CD4-positive, alpha-beta T cell treated with Interleukin-6 for 4 hours (primary cell): ENCODE measurements around the gene EVA1C.
A peak's percentile ranks its signal among the peaks of the same experiment; 100 is the strongest.
"Not testable (repeated sequence)": the region's sequence is repeated elsewhere in the genome, so short reads cannot be mapped to it uniquely, and the experiment has no call there.

Experiments
- DNase-seq: peaks from one replicate; pipeline ENCODE4 v3.0.0-alpha.2; 2020; ENCODE audit warnings: mixed read lengths

EVA1C gene

DNA sequence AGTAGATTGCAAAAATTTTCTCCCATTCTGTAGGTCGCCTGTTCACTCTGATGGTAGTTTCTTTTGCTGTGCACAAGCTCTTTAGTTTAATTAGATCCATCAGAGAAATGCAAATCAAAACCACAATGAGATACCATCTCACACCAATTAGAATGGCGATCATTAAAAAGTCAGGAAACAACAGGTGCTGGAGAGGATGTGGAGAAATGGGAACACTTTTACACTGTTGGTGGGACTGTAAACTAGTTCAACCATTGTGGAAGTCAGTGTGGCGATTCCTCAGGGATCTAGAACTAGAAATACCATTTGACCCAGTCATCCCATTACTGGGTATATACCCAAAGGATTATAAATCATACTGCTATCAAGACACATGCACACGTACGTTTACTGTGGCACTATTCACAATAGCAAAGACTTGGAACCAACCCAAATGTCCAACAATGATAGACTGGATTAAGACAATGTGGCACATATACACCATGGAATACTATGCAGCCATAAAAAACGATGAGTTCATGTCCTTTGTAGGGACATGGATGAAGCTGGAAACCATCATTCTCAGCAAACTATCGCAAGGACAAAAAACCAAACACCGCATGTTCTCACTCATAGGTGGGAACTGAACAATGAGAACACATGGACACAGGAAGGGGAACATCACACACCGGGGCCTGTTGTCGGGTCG lies 21.8 kb upstream of the EVA1C start:
- not testable (repeated sequence) for DNase-seq

DNA sequence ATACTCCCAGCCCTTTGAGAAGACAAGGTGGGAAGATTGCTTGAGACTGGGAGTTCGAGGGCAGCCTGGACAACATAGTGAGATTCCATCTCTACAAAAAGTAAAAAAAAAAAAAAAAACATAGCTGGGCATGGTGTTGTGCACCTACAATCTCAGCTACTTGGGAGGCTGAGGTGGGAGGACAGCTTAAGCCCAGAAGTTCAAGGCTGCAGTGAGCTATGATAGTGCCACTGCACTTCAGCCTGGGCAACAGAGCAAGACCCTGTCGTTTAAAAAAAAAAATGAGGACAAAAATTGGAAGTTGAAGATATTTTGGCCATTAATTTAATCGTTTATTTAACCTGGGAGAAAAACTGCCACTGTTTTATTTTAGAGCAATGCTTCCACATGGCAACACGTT lies 20.8 kb upstream of the EVA1C start:
- DNase-seq: no peak

DNA sequence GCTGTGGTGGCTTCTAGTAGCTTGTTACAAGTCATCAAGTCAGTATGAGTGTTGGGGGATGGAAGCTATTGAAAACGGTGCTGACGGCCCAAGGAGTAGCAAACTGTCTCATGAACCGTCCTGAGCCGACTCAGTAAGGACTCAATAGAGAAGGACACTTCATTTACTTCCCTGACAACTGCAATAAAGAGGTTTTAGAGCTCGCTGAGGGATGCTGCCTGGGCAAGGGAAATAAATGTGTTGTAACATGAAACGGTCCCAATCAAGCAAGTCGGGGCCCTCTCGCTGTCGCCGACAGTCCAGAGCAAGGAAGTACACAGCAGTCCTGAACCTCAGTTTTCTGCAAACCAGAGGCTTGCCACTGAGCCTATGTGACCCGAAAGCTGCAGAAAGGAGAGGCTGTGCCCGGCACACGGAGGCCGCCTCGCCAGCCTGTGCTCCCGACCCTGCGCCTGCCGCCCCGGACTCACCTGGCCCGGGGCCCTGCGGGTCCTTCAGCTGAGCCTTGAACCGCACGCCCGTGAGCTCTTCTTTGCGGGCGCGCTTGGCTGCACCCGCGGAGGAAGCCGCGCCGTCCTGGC lies 20.1 kb upstream of the EVA1C start:
- DNase-seq: no peak

DNA sequence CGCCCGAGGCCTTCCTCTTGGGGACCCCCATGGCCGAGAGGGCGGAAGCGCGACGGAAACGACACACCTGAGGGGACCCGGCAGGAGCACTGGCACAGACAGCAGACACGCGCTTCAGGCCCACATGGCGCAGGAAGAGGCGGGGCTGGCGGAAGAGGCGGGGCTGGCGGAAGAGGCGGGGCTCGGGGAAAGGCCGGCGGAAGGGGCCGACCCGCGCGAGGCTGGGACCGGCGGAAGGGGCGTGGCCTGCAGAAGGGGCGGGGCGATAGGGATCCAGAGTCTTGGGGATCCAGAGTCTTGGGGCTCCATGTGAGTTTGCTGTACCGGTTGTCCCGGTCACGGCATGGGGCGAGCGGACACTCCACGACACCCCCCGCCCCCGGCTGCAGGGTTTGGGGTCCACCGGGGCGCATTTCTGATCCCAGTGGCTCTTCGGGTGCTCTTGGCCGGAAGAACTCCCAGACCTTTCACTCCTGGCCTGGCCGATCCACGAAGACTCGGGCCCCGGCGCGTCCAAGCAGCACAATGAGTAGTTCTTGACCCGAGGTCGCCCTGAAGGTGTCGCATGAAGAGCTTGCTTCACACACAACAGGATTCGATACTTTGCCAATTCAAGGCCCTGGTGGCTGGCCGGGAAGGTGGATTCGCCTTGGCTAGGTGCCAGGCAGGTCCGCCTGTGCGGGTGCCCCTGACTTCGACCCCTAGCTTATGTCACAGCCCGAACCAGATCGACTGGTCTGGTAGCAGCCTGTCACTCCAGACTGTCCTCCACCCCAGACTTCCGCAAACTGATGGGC lies 19.4 kb upstream of the EVA1C start, which contains the start of gene URB1:
Gene URB1, minus strand, starts transcription at position 133 of the 797 bp plus-strand sequence. Its CDS starts 102 bp downstream, at position 31.
- peak; percentile 96 for DNase-seq

DNA sequence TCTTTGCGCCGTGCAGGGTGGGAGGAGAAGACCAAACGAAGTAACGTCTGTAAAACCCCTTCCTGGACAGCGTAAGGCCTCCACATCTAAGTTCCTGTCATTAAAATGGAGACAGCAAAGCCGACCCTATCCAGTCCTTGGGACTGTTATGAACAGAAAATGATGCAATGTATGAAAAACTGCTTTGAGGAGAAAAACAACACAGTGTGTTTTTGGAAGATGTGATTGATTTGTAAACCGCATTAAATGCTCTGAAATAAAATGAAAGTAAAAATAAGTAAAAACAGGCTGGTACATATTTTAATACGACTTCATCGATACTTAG lies 18.9 kb upstream of the EVA1C start:
- no peak for DNase-seq

DNA sequence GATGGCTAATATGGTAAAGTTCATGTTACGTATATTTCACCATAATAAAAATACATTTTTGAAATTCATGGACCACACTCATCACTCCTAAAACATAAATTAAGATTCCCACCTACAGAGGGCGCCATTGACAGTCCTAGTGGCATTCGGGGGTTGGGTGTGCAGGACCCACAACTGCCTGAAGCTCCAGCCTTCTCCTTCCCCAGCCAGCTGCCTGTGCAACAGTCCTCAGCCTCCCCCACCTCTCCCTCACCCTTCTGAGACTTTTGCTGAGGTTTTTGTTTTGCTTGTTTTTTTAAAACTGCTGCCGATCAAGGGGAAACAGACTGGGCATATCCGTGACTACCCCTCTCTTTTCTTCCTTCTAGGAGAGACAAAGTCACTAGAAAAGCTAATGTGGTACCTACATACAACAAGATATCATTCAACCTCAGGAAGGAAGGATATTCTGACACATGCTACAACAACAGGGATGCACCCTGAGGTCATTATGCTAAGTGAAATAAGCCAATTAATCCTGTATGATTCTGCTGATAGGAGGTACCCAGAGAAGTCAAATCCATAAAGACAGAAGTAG lies 9.2 kb upstream of the EVA1C start:
- peak; percentile 65 for DNase-seq

DNA sequence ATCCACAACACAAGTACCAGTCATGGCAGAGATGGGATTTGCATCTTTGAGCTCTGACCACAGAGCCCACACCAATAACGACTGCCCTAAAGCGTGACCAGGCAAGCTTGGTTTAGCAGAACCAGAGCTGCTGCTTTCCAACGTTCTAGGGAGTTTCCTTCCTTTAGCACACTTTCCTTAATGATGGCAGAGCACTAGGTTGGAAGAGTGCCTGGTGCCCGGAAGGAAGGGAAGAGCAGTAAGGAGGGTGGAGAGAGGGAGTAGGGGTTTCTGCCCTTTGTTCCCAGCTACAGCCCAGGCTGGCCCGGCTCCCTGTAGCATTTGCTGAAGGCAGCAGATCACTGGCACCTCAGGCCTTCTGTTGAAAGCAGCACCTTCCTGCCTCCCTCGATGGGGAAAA lies 6.1 kb upstream of the EVA1C start:
- DNase-seq: no peak

DNA sequence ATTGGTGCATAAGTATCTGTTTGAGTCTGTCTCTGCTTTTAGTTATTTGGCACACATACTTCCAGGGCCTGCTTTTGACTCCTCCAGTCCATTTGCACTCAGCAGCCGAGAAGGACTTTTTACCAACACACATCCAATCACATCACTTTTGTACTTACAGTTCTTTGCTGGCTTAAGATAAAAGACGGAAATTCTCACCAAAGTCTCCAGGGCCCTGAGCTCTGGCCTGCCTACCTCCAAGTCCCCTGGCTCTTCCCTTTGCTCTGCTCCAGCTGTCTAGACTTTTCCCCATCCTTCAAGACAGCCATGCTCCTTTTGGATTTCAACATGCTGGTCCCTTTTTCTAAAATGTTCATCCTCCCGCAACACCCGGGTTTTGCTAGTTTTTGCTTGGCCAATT lies 2.2 kb upstream of the EVA1C start:
- DNase-seq: no peak

DNA sequence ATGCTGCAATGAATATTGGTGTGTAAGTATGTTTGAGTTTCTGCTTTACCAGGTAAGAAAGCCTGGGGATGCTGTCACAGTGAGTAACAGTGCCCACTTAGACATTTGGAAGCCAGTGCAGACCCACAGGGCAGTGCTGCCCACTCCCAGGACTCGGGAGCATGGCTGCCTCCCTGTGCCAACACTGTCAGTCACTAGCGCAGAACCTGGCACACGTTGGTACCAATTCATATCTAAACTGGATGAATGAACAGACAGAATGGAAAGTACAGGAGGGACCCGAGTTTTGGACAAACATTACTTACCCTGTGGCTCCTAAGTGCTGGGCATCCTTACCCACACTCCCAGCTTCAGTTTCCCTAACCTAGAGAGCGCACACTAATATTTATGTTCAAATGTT lies 1.6 kb upstream of the EVA1C start:
- DNase-seq: no peak

DNA sequence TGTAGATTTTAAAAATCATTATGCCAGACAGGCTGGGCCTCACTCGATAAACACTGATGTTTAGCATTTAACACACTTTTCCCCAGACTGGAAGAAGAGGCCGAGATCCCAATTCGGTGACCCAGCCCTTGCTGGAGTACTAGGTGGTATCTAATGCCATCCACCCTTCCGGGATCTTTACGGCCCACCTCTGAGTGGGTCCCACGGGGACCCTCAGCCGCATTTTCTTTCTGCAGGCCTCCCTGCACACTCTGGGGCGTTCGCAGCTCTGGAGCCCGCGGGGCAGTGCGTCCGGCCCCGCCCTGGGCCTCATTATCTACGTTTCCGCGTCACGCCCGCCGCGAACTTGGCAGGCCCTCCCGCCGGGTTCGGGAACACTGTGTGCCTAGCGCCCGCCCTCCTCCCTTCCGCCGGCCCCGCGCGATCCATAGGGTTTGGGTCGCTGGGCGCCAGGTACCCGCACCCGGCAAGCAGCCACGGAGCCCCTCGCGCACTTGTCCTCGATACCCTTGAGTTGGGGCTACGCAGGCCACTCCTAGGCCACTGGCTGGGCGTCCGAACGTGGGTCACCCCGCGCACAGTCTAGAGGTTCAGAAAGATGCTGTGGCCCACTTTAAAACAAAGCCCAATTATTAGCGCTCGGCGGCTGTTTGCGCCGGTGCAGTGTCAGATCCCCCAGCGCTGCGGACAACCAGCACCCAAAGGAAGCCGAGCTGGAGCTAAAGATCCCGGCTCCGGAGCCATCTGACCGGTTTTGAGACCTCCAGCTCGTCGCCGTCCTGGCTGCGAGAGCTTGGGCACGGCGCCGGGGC lies 950 bp upstream of the EVA1C start:
- DNase-seq: peak; percentile 77

DNA sequence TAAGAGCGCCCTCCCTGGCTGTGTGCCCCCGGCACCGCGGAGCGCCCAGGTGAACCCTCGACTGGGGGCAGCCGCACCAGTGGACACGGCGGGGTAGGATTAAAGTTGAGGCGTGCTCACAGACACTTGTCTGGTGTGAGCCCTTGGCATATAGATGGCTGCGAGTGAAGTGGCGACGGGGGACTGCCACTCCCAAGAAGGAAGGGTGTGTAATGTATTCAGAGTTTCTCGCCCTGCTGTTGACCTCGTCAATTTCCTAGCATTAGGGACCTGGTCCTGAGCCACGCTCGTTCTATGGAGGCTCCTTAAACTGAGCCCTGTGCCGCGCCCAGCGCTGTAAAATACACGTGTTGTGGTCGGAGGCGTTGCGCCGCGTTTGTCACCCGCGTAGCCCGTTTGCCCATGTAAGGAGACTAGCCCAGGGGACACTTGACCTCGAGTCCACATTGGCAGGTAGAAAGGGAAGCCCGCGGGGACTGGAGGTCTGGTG lies 554 bp downstream of the EVA1C start:
- DNase-seq: no peak

DNA sequence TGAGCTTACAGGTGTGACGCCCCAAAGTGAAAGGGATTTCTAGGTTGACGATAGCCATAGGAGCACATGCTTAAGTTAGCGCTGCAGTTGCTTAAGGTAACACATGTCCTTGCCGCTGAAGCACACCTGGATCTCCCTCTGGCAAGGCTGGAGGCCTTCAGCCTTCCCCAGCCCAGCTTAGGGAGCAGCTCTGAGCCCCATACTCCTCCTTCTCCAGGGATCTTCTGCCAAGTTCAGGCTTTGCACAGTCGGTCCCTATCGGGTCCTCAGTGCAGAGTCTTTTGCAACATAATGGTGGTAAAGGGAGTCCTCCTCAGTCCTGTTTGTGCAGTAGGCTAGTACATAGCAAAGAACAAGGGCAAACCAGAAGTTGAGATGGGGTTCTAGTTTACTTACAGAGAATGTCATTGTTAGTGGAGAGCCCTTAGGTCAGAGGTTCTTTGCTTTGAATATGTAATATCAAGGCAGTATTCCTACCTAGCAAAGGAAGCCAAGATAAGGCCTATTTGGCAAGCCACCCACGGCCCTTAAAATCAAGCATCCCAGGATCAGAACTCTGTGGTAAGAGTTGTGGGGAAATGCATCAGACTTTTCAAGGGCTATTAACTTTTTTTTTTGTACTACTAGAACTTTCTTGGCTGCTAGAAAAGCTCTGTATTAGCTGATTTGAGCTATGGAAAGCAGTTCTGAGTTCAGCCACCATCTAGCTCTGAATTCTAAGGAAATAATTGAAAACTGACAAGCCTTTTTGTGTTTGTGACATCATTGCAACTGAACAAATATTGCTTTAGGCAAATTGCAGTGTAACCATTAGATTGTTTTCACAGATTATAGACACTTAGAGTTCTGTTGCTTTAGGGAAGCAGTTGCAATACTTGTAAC lies 1.4 kb downstream of the EVA1C start:
- no peak for DNase-seq

DNA sequence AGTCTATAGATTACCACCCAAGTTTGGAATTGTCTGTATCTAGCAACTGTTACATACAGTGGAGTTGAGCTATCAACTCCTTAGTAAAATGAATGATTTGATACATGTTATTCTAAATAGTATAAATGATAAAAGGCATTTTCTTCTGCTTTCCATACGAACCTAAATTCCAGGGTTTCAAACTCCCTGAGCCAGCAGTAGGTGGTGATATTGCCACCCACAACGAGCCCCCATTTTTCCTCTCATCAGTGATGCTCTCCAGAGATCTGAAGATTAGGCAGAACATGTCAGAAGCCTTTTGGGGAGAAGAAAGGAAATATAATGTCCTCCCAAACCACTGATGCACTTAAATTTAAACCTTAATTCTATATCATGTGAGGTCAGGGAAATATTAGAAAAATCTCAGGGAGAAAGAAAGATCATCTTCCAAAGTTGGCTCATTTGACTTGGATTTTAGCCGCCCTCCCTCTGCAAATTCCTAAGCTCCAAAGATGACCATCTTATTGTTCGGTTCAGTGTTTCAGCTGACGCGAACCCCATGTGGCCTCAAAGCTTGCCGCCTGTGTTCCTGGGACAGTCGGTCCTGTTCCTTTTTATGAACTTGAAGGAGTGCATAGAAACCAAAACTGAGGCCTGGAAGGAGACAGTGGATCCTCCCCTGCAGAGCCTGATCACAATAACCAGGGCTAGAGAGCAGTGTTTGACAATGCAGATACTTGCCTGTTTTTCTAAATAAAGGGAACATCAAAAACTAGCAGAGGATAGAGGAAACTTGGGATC lies 2.3 kb downstream of the EVA1C start:
- no peak for DNase-seq

DNA sequence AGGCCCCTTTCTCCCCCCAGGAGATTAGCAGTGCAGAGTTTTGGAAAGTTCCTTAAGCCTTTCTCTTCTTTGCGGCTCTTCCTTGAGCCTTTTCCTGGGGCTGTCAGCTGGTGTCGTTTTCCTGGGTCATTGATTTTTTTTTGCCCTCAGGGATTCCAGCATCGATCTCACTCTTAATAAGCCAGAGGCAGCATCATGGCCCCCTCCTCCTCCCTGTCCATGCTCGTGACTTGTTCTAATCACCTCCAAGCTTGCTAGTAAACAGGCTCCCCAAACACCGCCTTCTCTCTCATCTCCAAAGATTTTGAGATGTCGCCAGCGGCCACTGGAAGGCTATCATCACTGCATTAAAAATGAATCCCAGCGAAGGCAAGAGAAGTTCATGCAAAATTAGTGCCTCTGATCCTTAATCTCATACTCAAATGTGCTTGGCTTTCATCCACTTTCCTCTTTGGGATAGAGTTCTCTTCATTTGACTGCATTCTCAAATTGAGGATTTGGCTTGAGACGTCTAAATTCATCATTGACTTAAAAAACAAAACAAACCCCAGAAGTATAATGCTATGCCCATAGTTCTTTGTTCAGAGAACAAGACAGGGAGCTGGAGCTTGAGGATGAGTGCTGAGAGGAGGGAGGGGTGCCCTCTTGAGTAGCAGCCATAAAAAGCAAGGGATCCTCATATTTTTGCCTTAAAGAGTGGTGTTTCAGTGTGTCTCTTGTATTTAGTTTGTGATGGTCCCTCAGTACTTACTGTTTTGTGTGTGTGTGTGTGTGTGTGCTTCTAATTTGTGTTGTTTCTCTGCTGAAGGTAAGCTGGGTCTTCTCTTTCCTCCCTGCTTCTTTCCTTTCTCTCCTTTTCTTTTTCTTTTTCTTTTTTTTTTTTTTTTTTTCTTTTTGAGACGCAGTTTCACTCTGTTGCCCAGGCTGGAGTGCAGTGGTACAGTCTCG lies 3.2 kb downstream of the EVA1C start:
- no peak for DNase-seq

DNA sequence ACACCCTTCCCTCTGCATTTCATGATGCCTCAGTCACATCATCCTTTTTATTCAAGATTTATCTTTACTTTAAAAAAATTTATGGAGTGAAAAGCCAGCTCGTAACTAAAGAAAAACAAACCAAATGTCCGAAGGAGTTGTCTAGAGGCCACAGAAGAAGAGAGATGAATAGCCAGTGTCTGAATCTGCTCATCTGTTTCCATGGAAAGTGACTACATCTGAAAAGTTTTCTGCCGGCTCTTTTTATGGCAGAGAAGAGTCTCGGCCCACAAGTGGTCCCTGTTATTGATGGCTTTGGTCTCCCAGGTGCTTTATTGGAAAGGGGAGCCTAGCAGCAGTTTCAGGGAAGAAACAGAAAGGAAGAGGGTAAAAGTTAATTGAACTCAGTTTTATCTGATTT lies 5.6 kb downstream of the EVA1C start:
- DNase-seq: no peak

DNA sequence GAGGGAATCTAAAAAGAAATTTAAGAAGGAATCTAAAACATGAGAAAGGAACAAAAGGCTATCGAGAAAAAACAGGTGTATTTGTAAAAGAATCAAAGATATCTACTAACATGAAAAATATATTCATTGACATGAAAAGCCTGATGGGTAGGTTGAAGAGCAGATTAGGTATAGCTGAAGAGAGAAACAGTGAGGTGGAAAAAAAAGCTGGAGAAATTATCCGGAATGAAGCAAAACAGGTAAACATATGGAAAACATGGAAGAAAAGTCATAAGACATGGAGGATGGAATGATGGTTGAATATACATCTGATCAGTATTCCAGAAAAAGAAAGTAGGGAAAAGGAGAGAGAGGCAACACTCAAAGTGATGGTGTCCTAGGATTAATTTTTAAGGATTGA lies 9.6 kb downstream of the EVA1C start:
- DNase-seq: no peak

DNA sequence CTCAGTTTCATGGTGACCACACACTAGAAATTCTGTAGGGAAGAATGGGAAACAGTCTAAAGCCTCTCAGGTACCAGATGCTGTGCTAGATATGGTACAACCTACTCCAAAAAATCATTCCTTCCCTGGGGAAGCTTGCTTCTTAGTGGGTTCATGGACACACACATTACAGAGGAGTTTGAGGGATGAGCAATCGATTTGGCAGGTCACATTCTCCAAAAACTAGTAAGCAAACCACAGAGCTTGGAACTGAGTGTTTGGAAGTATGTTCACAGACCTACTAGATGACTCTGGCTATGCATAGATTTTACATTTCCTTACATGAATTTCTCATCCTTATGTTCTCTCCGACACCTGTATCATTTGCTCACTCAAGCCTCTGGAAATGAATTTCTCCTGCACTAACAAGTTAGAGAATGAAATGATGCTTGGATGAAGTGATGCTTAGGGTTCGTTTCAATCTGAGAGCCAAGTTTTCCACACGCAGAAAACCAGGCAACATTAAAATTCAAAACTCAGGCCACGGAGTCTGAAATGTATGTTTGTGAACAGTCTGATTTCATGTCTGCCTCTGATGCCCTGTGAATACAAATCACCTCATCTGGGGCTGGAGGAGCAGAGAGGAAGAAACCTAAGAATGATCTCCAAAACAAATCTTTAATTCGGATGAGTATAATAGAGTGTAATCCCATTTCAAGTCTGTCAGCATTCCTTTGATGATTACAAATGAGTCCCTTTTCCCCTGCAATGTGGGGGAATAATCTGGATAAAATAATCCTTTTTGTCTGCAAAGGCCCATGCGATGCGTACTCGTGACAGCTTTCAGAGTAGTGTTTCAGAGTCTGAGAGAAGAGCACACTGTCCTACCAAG lies 11.0 kb downstream of the EVA1C start:
- no peak for DNase-seq

DNA sequence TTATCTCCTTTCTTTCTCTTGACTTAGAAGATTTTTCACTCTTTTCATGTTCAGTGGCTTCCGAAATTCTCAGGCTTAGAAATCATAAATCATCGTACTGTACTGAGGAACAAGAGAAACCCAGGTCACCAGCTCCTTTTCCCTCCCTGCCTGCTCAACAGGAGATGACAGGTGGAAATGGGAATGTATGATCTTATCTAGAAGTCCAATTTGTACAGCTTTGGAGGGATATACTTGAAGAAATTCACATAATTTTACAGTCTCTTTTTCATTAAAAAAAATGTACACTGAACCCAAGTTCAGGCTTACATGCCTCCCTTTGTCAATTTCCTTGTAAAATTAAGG lies 11.7 kb downstream of the EVA1C start:
- DNase-seq: no peak

DNA sequence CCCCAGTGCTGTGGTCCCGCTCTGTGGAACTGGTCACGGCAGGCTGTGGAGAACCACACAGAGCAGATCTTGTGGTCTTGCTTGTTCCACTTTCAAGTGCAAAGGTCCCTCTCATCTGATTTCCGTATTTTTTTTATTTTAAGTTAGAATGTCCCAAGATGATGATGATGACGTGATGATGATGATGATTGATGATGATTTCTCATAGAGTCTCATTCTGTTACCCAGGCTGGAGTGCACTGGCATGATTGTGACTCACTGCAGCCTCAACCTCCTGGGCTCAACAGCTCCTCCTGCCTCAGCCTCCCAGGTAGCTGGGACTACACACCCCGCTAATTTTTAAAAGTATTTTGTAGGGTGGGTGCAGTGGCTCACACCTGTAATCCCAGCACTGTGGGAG lies 12.2 kb downstream of the EVA1C start:
- DNase-seq: no peak
